Measurements from ENCODE around the gene PPOX.

PPOX gene

DNA sequence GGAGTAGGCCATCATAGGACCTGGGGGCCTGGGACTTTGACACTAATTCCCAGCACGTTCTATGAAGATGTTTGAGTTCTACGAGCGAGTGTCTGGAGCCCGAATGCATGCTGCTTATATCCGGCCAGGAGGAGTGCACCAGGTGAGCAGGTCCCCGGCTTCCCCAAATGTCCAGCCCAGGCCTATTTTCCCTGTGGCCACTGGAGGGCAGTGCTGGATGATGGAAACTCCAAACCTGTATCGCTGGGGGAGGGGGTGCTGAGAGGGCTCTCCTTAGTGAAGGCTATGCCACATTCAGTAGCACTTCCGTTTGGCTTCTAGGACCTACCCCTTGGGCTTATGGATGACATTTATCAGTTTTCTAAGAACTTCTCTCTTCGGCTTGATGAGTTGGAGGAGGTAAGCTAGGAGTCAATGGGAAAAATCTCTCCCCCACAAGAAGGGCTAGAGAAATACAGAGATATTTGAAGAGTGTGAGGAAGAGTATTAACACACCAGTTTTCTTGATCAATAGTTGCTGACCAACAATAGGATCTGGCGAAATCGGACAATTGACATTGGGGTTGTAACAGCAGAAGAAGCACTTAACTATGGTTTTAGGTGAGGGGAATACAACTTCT is 43.7 kb downstream of the PPOX start:
- peaks cover 56 to 80% of the 10 kb centered on the region in 2 experiments for H3K36me3 ChIP-seq (ENCODE audit: control insufficient read depth in 1 of 2, insufficient read depth in 2 of 2, low read depth in 1 of 2, low read length in 2 of 2)

DNA sequence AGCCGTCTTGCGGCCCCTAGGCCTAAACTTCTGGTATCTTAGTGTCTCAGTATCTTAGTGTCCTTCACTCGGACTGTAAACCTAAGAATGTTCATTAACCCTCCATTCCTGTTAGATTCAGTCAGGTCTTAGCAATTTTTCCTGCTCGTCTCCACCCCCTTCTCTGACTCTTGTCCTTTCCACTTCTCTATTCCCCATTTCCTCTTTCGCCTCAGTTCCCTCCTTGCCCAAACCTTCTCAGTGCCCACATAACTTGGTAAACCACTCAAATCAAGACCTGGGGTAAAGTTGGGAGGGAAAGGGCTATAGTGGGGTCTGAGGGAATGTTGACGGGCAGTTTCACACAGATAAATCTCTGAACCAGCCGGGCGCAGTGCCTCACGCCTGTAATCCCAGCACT is 48.1 kb downstream of the PPOX start:
- H4K91ac ChIP-seq (ENCODE audit: low read length), result no peak overlapping the region
- H4K8ac ChIP-seq (ENCODE audit: low read length), result no peak overlapping the region
- H3K27me3 ChIP-seq (ENCODE audit: control insufficient read depth in 1 of 2, insufficient read depth in 1 of 2, low read length in 2 of 2), result no peaks in the 10 kb centered on the region
- no peaks in the 10 kb centered on the region for H3K9me3 ChIP-seq (ENCODE audit: control insufficient read depth, low read length)
- no peak overlapping the region for H3K14ac ChIP-seq (ENCODE audit: low read length in 2 of 2)
- no peak overlapping the region for H3K18ac ChIP-seq (ENCODE audit: low read depth in 1 of 2, low read length in 2 of 2)
- H3K23ac ChIP-seq (ENCODE audit: low read length in 2 of 2), result no peak overlapping the region
- peaks cover 49 to 58% of the 10 kb centered on the region in 2 experiments for H3K36me3 ChIP-seq (ENCODE audit: control insufficient read depth in 1 of 2, insufficient read depth in 2 of 2, low read depth in 1 of 2, low read length in 2 of 2)
- H3K27ac ChIP-seq (ENCODE audit: low read length, poor library complexity, severe bottlenecking), result no peak overlapping the region
- no peak overlapping the region for H2BK12ac ChIP-seq (ENCODE audit: low read length in 2 of 2)
- no peak overlapping the region for H2AK5ac ChIP-seq (ENCODE audit: low read length, severe bottlenecking)
- 98% methylated on average over 8 of the region's 9 CpGs for WGBS
- H2BK15ac ChIP-seq (ENCODE audit: low read depth, poor library complexity, severe bottlenecking), result no peak overlapping the region
- H3K9ac ChIP-seq (ENCODE audit: low read length), result no peak overlapping the region
- H3K4me3 ChIP-seq (ENCODE audit: insufficient read depth in 1 of 2, low read depth in 1 of 2, low read length in 2 of 2), result no peak overlapping the region
- no peak for DNase-seq
- no peak overlapping the region for H3K4ac ChIP-seq (ENCODE audit: low read depth in 1 of 2, low read length in 2 of 2)
- peaks cover 12% of the 10 kb centered on the region for H3K79me1 ChIP-seq (replicated peaks; ENCODE audit: low read length, poor library complexity, severe bottlenecking)
- no peak overlapping the region for H2AFZ ChIP-seq (ENCODE audit: low read depth, low read length)
- no peak overlapping the region for H3K4me2 ChIP-seq (ENCODE audit: low read length, poor library complexity, severe bottlenecking)
- peaks cover 3% of the 10 kb centered on the region for H3K4me1 ChIP-seq (ENCODE audit: control insufficient read depth, insufficient read depth, low read depth, low read length)
- no peak overlapping the region for H2BK120ac ChIP-seq (ENCODE audit: low read depth, low read length)
- H2BK5ac ChIP-seq (ENCODE audit: low read depth, low read length, poor library complexity, severe bottlenecking), result no peak overlapping the region

More for the DNA sequence above, 43.7 kb downstream of the PPOX start:
- Histone ChIP-seq H2BK12ac (ENCODE audit: low read length in 2 of 2) (no peak overlapping the region), H3K4me2 (ENCODE audit: low read length, poor library complexity, severe bottlenecking) (no peak overlapping the region), H2AFZ (ENCODE audit: low read depth, low read length) (no peak overlapping the region), H3K18ac (ENCODE audit: low read depth in 1 of 2, low read length in 2 of 2) (no peak overlapping the region), H3K79me1 (replicated peaks; ENCODE audit: low read length, poor library complexity, severe bottlenecking) (peaks cover 20% of the 10 kb centered on the region), H2BK120ac (ENCODE audit: low read depth, low read length) (no peak overlapping the region), H4K91ac (ENCODE audit: low read length) (no peak overlapping the region), H3K4ac (ENCODE audit: low read depth in 1 of 2, low read length in 2 of 2) (no peak overlapping the region), H2BK5ac (ENCODE audit: low read depth, low read length, poor library complexity, severe bottlenecking) (no peak overlapping the region), H3K9ac (ENCODE audit: low read length) (no peak overlapping the region), H3K27me3 (ENCODE audit: control insufficient read depth in 1 of 2, insufficient read depth in 1 of 2, low read length in 2 of 2) (no peaks in the 10 kb centered on the region), H3K27ac (ENCODE audit: low read length, poor library complexity, severe bottlenecking) (no peak overlapping the region), H3K4me3 (ENCODE audit: insufficient read depth in 1 of 2, low read depth in 1 of 2, low read length in 2 of 2) (no peak overlapping the region), H3K14ac (ENCODE audit: low read length in 2 of 2) (no peak overlapping the region), H3K4me1 (ENCODE audit: control insufficient read depth, insufficient read depth, low read depth, low read length) (peaks cover 3% of the 10 kb centered on the region), H2AK5ac (ENCODE audit: low read length, severe bottlenecking) (no peak overlapping the region), H3K23ac (ENCODE audit: low read length in 2 of 2) (no peak overlapping the region), H4K8ac (ENCODE audit: low read length) (no peak overlapping the region), H3K9me3 (ENCODE audit: control insufficient read depth, low read length) (no peaks in the 10 kb centered on the region), H2BK15ac (ENCODE audit: low read depth, poor library complexity, severe bottlenecking) (no peak overlapping the region)
- 63% methylated on average over 11 of the region's 11 CpGs for WGBS
- peak; percentile 81 for DNase-seq

DNA sequence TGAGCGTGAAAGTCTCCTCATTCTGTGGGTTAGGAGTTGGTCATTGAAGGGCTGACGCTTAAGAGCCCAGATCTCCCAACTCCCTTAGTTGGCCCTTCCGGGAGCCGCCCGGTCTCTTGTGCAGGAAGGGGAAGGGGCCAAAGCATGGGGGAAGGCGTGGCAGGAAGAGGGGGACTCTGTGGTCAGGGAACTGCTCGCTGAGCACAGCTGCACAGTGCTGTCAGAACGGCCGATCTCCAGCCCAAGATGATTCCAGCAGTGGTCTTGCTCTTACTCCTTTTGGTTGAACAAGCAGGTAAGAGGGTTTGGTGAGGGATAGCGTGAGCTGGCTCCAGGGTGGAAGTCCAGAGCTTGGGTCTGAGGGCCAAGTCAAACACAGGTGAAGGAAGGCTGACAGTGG is 48.9 kb downstream of the PPOX start, which contains the start of gene FCER1G:
Gene FCER1G, plus strand, starts transcription at position 220 of the 400 bp plus-strand sequence. Its CDS starts 27 bp downstream, at position 247.
- no peak within 1 kb of the TSS for H2BK120ac ChIP-seq (ENCODE audit: low read depth, low read length)
- H3K4me1 ChIP-seq (ENCODE audit: control insufficient read depth, insufficient read depth, low read depth, low read length), result peaks cover 3% of the 10 kb centered on the region
- 96% methylated on average over 10 of the region's 10 CpGs for WGBS

DNA sequence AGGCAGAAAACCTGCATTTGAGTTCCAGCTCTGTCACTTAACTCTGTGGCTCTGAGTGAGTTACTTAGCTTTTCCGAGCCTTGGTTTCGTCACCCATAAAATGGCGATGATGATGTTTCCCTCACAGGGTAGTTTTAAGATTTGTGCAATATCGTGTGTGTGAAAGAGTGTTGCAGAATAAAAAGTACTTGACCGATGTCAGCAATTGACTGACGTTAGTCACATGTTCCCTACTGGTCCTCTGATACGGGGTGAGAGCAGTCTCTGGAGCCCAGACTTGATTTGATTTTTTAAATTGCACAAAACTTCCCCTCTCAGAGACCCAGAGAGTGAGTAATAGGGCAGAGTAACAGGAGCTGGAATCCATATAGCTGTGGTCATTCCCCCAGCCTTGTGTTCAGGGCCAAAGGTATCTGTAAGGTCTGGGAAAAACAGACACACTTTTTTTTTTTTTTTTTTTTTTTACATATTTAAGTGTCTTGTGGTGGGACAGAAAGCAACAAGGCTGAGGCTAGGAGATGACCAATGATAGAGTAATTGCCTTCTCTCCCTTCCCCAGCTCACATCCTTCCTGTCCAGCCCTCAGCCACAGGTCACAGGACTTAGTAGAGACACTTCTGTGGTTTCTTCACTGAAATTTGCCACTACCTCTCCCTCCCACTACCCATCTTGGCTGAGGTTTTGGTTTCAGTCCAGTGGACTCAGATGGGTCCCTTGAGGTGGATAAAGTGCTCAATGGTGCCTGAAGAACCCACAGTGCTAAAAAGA is 50.9 kb downstream of the PPOX start:
- H3K36me3 ChIP-seq (ENCODE audit: control insufficient read depth in 1 of 2, insufficient read depth in 2 of 2, low read depth in 1 of 2, low read length in 2 of 2), result peaks cover 31% of the 10 kb centered on the region in 2 experiments
- H3K14ac ChIP-seq (ENCODE audit: low read length in 2 of 2), result no peak overlapping the region
- H3K27ac ChIP-seq (ENCODE audit: low read length, poor library complexity, severe bottlenecking), result no peak overlapping the region
- H2BK5ac ChIP-seq (ENCODE audit: low read depth, low read length, poor library complexity, severe bottlenecking), result no peak overlapping the region
- no peak overlapping the region for H3K23ac ChIP-seq (ENCODE audit: low read length in 2 of 2)
- peak overlapping the region; percentile 35 for H2BK15ac ChIP-seq (ENCODE audit: low read depth, poor library complexity, severe bottlenecking)
- H4K8ac ChIP-seq (ENCODE audit: low read length), result peak overlapping the region; percentile 24
- H2BK12ac ChIP-seq (ENCODE audit: low read length in 2 of 2), result peak overlapping the region; percentile 61 to 74
- H3K4me3 ChIP-seq (ENCODE audit: insufficient read depth in 1 of 2, low read depth in 1 of 2, low read length in 2 of 2), result peak overlapping the region in 1 of 2 experiments; percentile 30
- peaks cover 3% of the 10 kb centered on the region for H3K4me1 ChIP-seq (ENCODE audit: control insufficient read depth, insufficient read depth, low read depth, low read length)
- H2AFZ ChIP-seq (ENCODE audit: low read depth, low read length), result no peak overlapping the region
- no peaks in the 10 kb centered on the region for H3K79me1 ChIP-seq (replicated peaks; ENCODE audit: low read length, poor library complexity, severe bottlenecking)
- H3K9me3 ChIP-seq (ENCODE audit: control insufficient read depth, low read length), result no peaks in the 10 kb centered on the region
- peak; percentile 95 for DNase-seq
- H3K4ac ChIP-seq (ENCODE audit: low read depth in 1 of 2, low read length in 2 of 2), result peak overlapping the region; percentile 18 to 32
- WGBS, result 69% methylated on average over 7 of the region's 7 CpGs
- H2AK5ac ChIP-seq (ENCODE audit: low read length, severe bottlenecking), result no peak overlapping the region
- H3K9ac ChIP-seq (ENCODE audit: low read length), result peak overlapping the region; percentile 79
- H2BK120ac ChIP-seq (ENCODE audit: low read depth, low read length), result no peak overlapping the region
- peaks cover 0 to 1% of the 10 kb centered on the region in 2 experiments for H3K27me3 ChIP-seq (ENCODE audit: control insufficient read depth in 1 of 2, insufficient read depth in 1 of 2, low read length in 2 of 2)
- H4K91ac ChIP-seq (ENCODE audit: low read length), result no peak overlapping the region
- H3K18ac ChIP-seq (ENCODE audit: low read depth in 1 of 2, low read length in 2 of 2), result peak overlapping the region; percentile 73 to 80
- H3K4me2 ChIP-seq (ENCODE audit: low read length, poor library complexity, severe bottlenecking), result no peak overlapping the region

More for the DNA sequence above, 48.9 kb downstream of the PPOX start, which contains the start of gene FCER1G:
- H3K4me3 ChIP-seq (ENCODE audit: insufficient read depth in 1 of 2, low read depth in 1 of 2, low read length in 2 of 2), result no peak within 1 kb of the TSS
- H3K4me2 ChIP-seq (ENCODE audit: low read length, poor library complexity, severe bottlenecking), result no peak within 1 kb of the TSS
- no peak within 1 kb of the TSS for H3K9ac ChIP-seq (ENCODE audit: low read length)
- H3K4ac ChIP-seq (ENCODE audit: low read depth in 1 of 2, low read length in 2 of 2), result no peak within 1 kb of the TSS
- H3K36me3 ChIP-seq (ENCODE audit: control insufficient read depth in 1 of 2, insufficient read depth in 2 of 2, low read depth in 1 of 2, low read length in 2 of 2), result peaks cover 46 to 51% of the 10 kb centered on the region in 2 experiments
- no peak within 1 kb of the TSS for H2AK5ac ChIP-seq (ENCODE audit: low read length, severe bottlenecking)
- no peak within 1 kb of the TSS for H3K27ac ChIP-seq (ENCODE audit: low read length, poor library complexity, severe bottlenecking)
- H2BK15ac ChIP-seq (ENCODE audit: low read depth, poor library complexity, severe bottlenecking), result no peak within 1 kb of the TSS
- H2BK5ac ChIP-seq (ENCODE audit: low read depth, low read length, poor library complexity, severe bottlenecking), result no peak within 1 kb of the TSS
- no peaks in the 10 kb centered on the region for H3K27me3 ChIP-seq (ENCODE audit: control insufficient read depth in 1 of 2, insufficient read depth in 1 of 2, low read length in 2 of 2)
- H2BK12ac ChIP-seq (ENCODE audit: low read length in 2 of 2), result no peak within 1 kb of the TSS
- H2AFZ ChIP-seq (ENCODE audit: low read depth, low read length), result no peak within 1 kb of the TSS
- H4K8ac ChIP-seq (ENCODE audit: low read length), result no peak within 1 kb of the TSS
- no peak for DNase-seq
- H4K91ac ChIP-seq (ENCODE audit: low read length), result peak within 1 kb of the TSS; percentile 15
- H3K23ac ChIP-seq (ENCODE audit: low read length in 2 of 2), result no peak within 1 kb of the TSS
- H3K14ac ChIP-seq (ENCODE audit: low read length in 2 of 2), result no peak within 1 kb of the TSS
- H3K18ac ChIP-seq (ENCODE audit: low read depth in 1 of 2, low read length in 2 of 2), result no peak within 1 kb of the TSS
- peaks cover 12% of the 10 kb centered on the region for H3K79me1 ChIP-seq (replicated peaks; ENCODE audit: low read length, poor library complexity, severe bottlenecking)
- no peaks in the 10 kb centered on the region for H3K9me3 ChIP-seq (ENCODE audit: control insufficient read depth, low read length)
